Smooth muscle cell of the pulmonary artery (primary cell): ENCODE measurements around the gene DRAP1. TPM values are rescaled to one million over a fixed set of nuclear protein-coding genes. Genes with fewer than 3 reads are reported as not detected.

Experiments used
- total RNA-seq: library from RNA; depleted of rRNA; stranded (reverse); fragments of >200 nt; gene quantifications from 2 replicates; pipeline ENCODE4 v1.2.3, GENCODE V29; 2014

Gene DRAP1
- total RNA-seq: 126 and 160 TPM in 2 replicates

GRCh38 chr11:65919141-65919572 is at the start of gene DRAP1:
DRAP1 (plus strand) TSS chr11:65919426; CDS start chr11:65919502, 76 bp downstream.

GRCh38 chr11:65872586-65873317 is 46.5 kb upstream of the DRAP1 start, which contains the start of gene EFEMP2:
EFEMP2 (minus strand) TSS chr11:65872800; CDS start chr11:65872354, 446 bp downstream.

GRCh38 chr11:65879617-65880016 is 39.6 kb upstream of the DRAP1 start, which contains the start of gene CTSW:
CTSW (plus strand) TSS chr11:65879837; CDS start chr11:65879855, 18 bp downstream.

GRCh38 chr11:65888163-65888814 is 30.9 kb upstream of the DRAP1 start, which contains the start of gene FIBP:
FIBP (minus strand) TSS chr11:65888471; CDS start chr11:65888418, 53 bp downstream.

GRCh38 chr11:65890324-65891218 is 28.7 kb upstream of the DRAP1 start, which contains the start of gene CCDC85B:
CCDC85B (plus strand) TSS chr11:65890673; CDS start chr11:65890784, 111 bp downstream.

GRCh38 chr11:65900125-65900898 is 18.9 kb upstream of the DRAP1 start, which contains the start of gene FOSL1:
FOSL1 (minus strand) TSS chr11:65900388; CDS start chr11:65900339, 49 bp downstream.

GRCh38 chr11:65918211-65919140 is 750 bp upstream of the DRAP1 start, which contains the start of gene C11orf68:
C11orf68 (minus strand) TSS chr11:65919062; CDS start chr11:65919031, 31 bp downstream.

GRCh38 chr11:65945430-65945911 is 26.2 kb downstream of the DRAP1 start, which contains the start of gene TSGA10IP:
TSGA10IP (plus strand) TSS chr11:65945480; CDS start chr11:65945676, 196 bp downstream.

GRCh38 chr11:65961267-65962140 is 42.3 kb downstream of the DRAP1 start, which contains the start of gene SART1:
SART1 (plus strand) TSS chr11:65961734; CDS start chr11:65961781, 47 bp downstream.

Other genes starting within 250 kb of the DRAP1 start
- 37.6 and 42.1 TPM in 2 replicates for gene KAT5, start 207.2 kb upstream of the DRAP1 start, total RNA-seq
- 17.4 and 20.1 TPM in 2 replicates for gene RNASEH2C, start 198.6 kb upstream of the DRAP1 start, total RNA-seq
- 7.6 and 12.5 TPM in 2 replicates for gene AP5B1, start 138.4 kb upstream of the DRAP1 start, total RNA-seq
- not detected in 2 replicates for gene OVOL1, start 132.4 kb upstream of the DRAP1 start, total RNA-seq
- gene SNX32, start 85.5 kb upstream of the DRAP1 start, total RNA-seq: 1.3 and 4.0 TPM in 2 replicates
- 662 and 789 TPM in 2 replicates for gene CFL1, start 61.2 kb upstream of the DRAP1 start, total RNA-seq
- 35.4 and 52.0 TPM in 2 replicates for gene MUS81, start 59.0 kb upstream of the DRAP1 start, total RNA-seq
- gene EFEMP2, start 46.6 kb upstream of the DRAP1 start, total RNA-seq: 114 and 154 TPM in 2 replicates
- gene CTSW, start 39.6 kb upstream of the DRAP1 start, total RNA-seq: 0.07 TPM in 1 of 2 replicates, not detected in the other
- gene FIBP, start 31.0 kb upstream of the DRAP1 start, total RNA-seq: 144 and 156 TPM in 2 replicates
- gene CCDC85B, start 28.8 kb upstream of the DRAP1 start, total RNA-seq: 50.8 and 53.9 TPM in 2 replicates
- 9.8 and 26.0 TPM in 2 replicates for gene FOSL1, start 19.0 kb upstream of the DRAP1 start, total RNA-seq
- 28.4 and 31.1 TPM in 2 replicates for gene C11orf68, start 364 bp upstream of the DRAP1 start, total RNA-seq
- gene TSGA10IP, start 26.1 kb downstream of the DRAP1 start, total RNA-seq: not detected in 2 replicates
- gene SART1, start 42.3 kb downstream of the DRAP1 start, total RNA-seq: 28.2 and 31.3 TPM in 2 replicates
- 33.9 and 42.4 TPM in 2 replicates for gene EIF1AD, start 82.7 kb downstream of the DRAP1 start, total RNA-seq
- 17.0 and 19.5 TPM in 2 replicates for gene BANF1, start 83.1 kb downstream of the DRAP1 start, total RNA-seq
- gene CST6, start 92.6 kb downstream of the DRAP1 start, total RNA-seq: 2.9 and 6.1 TPM in 2 replicates
- gene CATSPER1, start 107.1 kb downstream of the DRAP1 start, total RNA-seq: 0.20 TPM in 1 of 2 replicates, not detected in the other
- 0.13 and 0.59 TPM in 2 replicates for gene GAL3ST3, start 129.7 kb downstream of the DRAP1 start, total RNA-seq
- gene SF3B2, start 132.9 kb downstream of the DRAP1 start, total RNA-seq: 100 and 118 TPM in 2 replicates
- 47.6 and 75.8 TPM in 2 replicates for gene PACS1, start 150.8 kb downstream of the DRAP1 start, total RNA-seq